Measurements from ENCODE around the gene CDC23.

DNA sequence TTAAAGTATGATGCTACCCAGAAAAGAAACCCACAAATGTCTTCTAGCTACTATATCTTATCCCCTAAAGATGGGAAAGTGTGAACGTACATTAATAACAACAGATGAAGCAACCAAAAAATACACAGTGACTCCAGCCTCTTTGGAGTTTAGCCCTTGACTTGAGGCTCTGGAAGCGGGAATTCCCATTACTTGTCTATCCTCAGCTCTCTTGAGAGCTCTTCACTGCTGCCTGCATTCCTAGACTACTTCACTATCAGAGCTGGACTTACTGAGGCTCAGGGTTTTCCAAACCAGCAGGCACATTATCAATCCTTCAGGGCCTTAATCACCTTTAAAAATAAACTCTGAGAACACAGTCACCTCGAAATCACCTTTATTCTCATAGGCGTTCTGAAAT lies 72.9 kb downstream of the CDC23 start:
- no peak for TF ChIP-seq POLR2AphosphoS5 (IDR thresholded peaks at IDR 0.05)
- TF ChIP-seq, protein P1, sequence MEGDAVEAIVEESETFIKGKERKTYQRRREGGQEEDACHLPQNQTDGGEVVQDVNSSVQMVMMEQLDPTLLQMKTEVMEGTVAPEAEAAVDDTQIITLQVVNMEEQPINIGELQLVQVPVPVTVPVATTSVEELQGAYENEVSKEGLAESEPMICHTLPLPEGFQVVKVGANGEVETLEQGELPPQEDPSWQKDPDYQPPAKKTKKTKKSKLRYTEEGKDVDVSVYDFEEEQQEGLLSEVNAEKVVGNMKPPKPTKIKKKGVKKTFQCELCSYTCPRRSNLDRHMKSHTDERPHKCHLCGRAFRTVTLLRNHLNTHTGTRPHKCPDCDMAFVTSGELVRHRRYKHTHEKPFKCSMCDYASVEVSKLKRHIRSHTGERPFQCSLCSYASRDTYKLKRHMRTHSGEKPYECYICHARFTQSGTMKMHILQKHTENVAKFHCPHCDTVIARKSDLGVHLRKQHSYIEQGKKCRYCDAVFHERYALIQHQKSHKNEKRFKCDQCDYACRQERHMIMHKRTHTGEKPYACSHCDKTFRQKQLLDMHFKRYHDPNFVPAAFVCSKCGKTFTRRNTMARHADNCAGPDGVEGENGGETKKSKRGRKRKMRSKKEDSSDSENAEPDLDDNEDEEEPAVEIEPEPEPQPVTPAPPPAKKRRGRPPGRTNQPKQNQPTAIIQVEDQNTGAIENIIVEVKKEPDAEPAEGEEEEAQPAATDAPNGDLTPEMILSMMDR (IDR thresholded peaks at IDR 0.05), result no peak
- TF ChIP-seq POLR2A (IDR thresholded peaks at IDR 0.05), result no peak
